K562 (cell line): ENCODE data around the gene DNASE2. TPM values are rescaled to one million over a fixed set of nuclear protein-coding genes. Genes with fewer than 3 reads are reported as not detected.

Experiments used
- BRD9 ChIP-seq: fragments of 450-650 bp; IDR thresholded peaks from 2 replicates; pipeline ENCODE4 v1.6.1; 2018; ENCODE audit warnings: low read depth; ENCODE audit not compliant: partially characterized antibody
- CBX3 ChIP-seq, 2 experiments: IDR thresholded peaks; 1 replicate in 1 of 2; 2 replicates in 1 of 2; pipeline ENCODE4 v1.6.1; 2012; ENCODE audit warnings: inconsistent platforms in 2 of 2, low read length in 2 of 2, borderline replicate concordance in 1 of 2, control low read depth in 1 of 2
- EP400 ChIP-seq: fragments of 450-650 bp; IDR thresholded peaks from 2 replicates; pipeline ENCODE4 v1.6.1; 2017; ENCODE audit warnings: antibody characterized with exemption, mild to moderate bottlenecking, moderate library complexity
- GTF2A2 ChIP-seq: IDR thresholded peaks from 2 replicates; pipeline ENCODE4 v1.6.1; 2016; ENCODE audit warnings: mild to moderate bottlenecking, missing genetic modification characterization, missing compliant biosample characterization
- HDAC2 ChIP-seq: fragments of 450-650 bp; IDR thresholded peaks from 2 replicates; pipeline ENCODE4 v1.6.1; 2016; ENCODE audit warnings: mild to moderate bottlenecking
- KDM4B ChIP-seq, 2 experiments: fragments of 450-650 bp in 1 of 2; sonication (generic) in 1 of 2; IDR thresholded peaks; 2 replicates each; pipeline ENCODE4 v1.6.1; 2016 to 2017; ENCODE audit warnings: borderline replicate concordance in 2 of 2, antibody characterized with exemption in 1 of 2, low read depth in 1 of 2, mild to moderate bottlenecking in 1 of 2
- NCOA2 ChIP-seq, 2 experiments: fragments of 450-650 bp; IDR thresholded peaks; 2 replicates each; pipeline ENCODE4 v1.6.1; 2018; ENCODE audit warnings: mild to moderate bottlenecking in 2 of 2, moderate library complexity in 1 of 2; ENCODE audit not compliant: partially characterized antibody in 2 of 2
- NCOA6 ChIP-seq: fragments of 450-650 bp; IDR thresholded peaks from 2 replicates; pipeline ENCODE4 v1.6.1; 2017; ENCODE audit warnings: mild to moderate bottlenecking
- SIN3A ChIP-seq, 2 experiments: fragments of 150-350 bp in 1 of 2; IDR thresholded peaks; 2 replicates each; pipeline ENCODE4 v1.6.1; 2011 to 2016; ENCODE audit warnings: borderline replicate concordance in 2 of 2, low read depth in 2 of 2, low read length in 2 of 2, mild to moderate bottlenecking in 2 of 2, moderate library complexity in 2 of 2; ENCODE audit not compliant: control insufficient read depth in 1 of 2
- SMAD1 ChIP-seq: fragments of 150-350 bp; IDR thresholded peaks from 2 replicates; pipeline ENCODE4 v1.6.1; 2014; ENCODE audit warnings: low read length, low read depth; ENCODE audit not compliant: partially characterized antibody
- TOE1 ChIP-seq, 2 experiments: fragments of 450-650 bp in 1 of 2; sonication (generic) in 1 of 2; formaldehyde crosslinking in 1 of 2; IDR thresholded peaks; 2 replicates each; pipeline versions ENCODE4 v1.7.1 to v1.8.0; 2016 to 2022; ENCODE audit warnings: borderline replicate concordance in 2 of 2, mild to moderate bottlenecking in 2 of 2, antibody characterized with exemption in 1 of 2, inconsistent platforms in 1 of 2, low read depth in 1 of 2, missing genetic modification reagents in 1 of 2, moderate library complexity in 1 of 2
- TRIM28 ChIP-seq: fragments of 450-650 bp; IDR thresholded peaks from 2 replicates; pipeline ENCODE4 v1.6.1; 2017
- U2AF1 ChIP-seq: fragments of 200-400 bp; formaldehyde crosslinking; optimal IDR thresholded peaks from 2 replicates; pipeline ENCODE3; 2017; ENCODE audit warnings: mild to moderate bottlenecking, low read depth, low read length, moderate library complexity
- ZNF124 ChIP-seq: sonication (generic); formaldehyde crosslinking; IDR thresholded peaks from 2 replicates; pipeline ENCODE4 v1.8.1; 2022; ENCODE audit warnings: missing genetic modification reagents
- ZNF212 ChIP-seq: fragments of 450-650 bp; formaldehyde crosslinking; IDR thresholded peaks from 2 replicates; pipeline ENCODE4 v1.4.0; 2020; ENCODE audit warnings: mild to moderate bottlenecking
- polyA plus RNA-seq, 8 experiments: library from polyadenylated mRNA; depleted of rRNA in 4 of 8; stranded (reverse) in 5 of 8; unstranded in 3 of 8; fragments of >200 nt; fragmentation: Nextera tagmentation in 2 of 8; fragmentation: Illumina TruSeq in 1 of 8; extraction: Ambion mirVana in 2 of 8; extraction: Trizol in 1 of 8; gene quantifications; 2 replicates each; pipeline versions ENCODE4 v1.2.1 to v1.2.3, GENCODE V29; 2011 to 2014; ENCODE audit warnings: inconsistent platforms in 1 of 8, missing spikeins in 1 of 8
- total RNA-seq, 7 experiments: library from RNA; depleted of rRNA in 6 of 7; stranded (reverse); fragments of >200 nt in 6 of 7; fragmentation: Illumina TruSeq in 2 of 7; extraction: Trizol in 2 of 7; gene quantifications; 2 replicates each; pipeline versions ENCODE4 v1.2.1 to v1.2.3, GENCODE V29; 2011 to 2021; ENCODE audit warnings: low replicate concordance in 1 of 7
- TF ChIP-seq, protein P1 (sequence below), 2 experiments: fragments of 450-650 bp; formaldehyde crosslinking in 1 of 2; IDR thresholded peaks; 2 replicates each; pipeline versions ENCODE4 v1.4.0 to v1.6.1; 2014 to 2020; ENCODE audit warnings: mild to moderate bottlenecking in 2 of 2, borderline replicate concordance in 1 of 2, low read depth in 1 of 2
- TF ChIP-seq, protein P2 (sequence below): sonication (generic); formaldehyde crosslinking; IDR thresholded peaks from 2 replicates; pipeline ENCODE4 v1.8.0; 2022; ENCODE audit warnings: missing genetic modification reagents, mild to moderate bottlenecking, borderline replicate concordance

Gene DNASE2
- total and polyA plus RNA-seq, 9 of the 15 experiments (the other 6 are each of a cell fraction or from before 2014, with no cell fraction given) = 4.4 to 27.0 (median 20.2) TPM

DNA sequence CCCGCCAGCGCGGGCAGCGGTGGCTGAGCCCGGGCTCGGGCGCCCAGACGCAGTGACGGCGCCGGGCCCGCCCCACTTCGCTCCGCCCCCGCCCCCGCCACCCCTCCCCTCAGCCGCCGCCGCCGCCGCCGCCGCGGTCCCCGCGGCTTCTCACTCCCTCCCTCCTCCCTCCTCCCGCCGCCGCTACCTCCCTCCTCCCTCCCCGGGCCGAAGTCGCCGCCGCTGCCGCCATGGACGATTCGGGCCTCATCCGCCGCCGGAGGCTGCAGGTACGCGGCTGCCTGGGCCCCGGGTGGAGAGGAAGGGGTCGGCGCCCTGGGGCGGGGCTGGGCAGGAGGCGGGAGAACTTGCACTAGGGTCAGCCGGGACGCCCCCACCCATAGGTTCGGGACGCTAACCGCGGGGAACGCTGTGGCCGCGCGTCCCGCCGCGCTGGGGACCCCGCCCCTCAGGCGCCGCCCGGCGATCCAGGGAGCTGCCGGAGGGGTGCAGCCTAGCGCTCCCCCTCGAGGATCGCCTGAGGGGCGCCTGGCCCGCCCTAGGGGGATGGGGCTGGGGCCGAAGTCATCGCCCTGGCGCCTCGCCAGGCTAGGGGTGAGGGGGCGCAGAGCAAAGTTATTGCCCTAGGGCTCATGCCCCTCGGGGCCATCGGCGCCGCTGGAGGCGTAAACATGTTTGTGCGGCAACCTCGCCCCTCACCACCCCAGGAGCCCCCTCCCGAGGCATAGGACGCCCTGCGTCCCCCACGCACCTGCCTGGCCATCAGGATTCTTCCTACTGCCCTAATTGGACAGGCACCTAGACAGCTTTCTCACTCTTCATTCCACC, 47.3 kb downstream of the DNASE2 start (continued):
- no peak for TF ChIP-seq SMAD1
- TF ChIP-seq TOE1 (IDR thresholded peaks at IDR 0.05; ENCODE audit: borderline replicate concordance) = no peak
- no peak for TF ChIP-seq TOE1 (CRISPR knock-in tag; IDR thresholded peaks at IDR 0.05; ENCODE audit: borderline replicate concordance, low read depth)
- no peak for TF ChIP-seq EP400
- no peak for TF ChIP-seq BRD9
- no peak for TF ChIP-seq NCOA2 (IDR thresholded peaks at IDR 0.05; ENCODE audit: partially characterized antibody in 2 of 2)
- TF ChIP-seq ZNF124 = no peak
- TF ChIP-seq U2AF1 = no peak
- TF ChIP-seq HDAC2 = no peak
- TF ChIP-seq GTF2A2 (tag) = no peak
- TF ChIP-seq, protein P1, sequence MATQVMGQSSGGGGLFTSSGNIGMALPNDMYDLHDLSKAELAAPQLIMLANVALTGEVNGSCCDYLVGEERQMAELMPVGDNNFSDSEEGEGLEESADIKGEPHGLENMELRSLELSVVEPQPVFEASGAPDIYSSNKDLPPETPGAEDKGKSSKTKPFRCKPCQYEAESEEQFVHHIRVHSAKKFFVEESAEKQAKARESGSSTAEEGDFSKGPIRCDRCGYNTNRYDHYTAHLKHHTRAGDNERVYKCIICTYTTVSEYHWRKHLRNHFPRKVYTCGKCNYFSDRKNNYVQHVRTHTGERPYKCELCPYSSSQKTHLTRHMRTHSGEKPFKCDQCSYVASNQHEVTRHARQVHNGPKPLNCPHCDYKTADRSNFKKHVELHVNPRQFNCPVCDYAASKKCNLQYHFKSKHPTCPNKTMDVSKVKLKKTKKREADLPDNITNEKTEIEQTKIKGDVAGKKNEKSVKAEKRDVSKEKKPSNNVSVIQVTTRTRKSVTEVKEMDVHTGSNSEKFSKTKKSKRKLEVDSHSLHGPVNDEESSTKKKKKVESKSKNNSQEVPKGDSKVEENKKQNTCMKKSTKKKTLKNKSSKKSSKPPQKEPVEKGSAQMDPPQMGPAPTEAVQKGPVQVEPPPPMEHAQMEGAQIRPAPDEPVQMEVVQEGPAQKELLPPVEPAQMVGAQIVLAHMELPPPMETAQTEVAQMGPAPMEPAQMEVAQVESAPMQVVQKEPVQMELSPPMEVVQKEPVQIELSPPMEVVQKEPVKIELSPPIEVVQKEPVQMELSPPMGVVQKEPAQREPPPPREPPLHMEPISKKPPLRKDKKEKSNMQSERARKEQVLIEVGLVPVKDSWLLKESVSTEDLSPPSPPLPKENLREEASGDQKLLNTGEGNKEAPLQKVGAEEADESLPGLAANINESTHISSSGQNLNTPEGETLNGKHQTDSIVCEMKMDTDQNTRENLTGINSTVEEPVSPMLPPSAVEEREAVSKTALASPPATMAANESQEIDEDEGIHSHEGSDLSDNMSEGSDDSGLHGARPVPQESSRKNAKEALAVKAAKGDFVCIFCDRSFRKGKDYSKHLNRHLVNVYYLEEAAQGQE (IDR thresholded peaks at IDR 0.05; ENCODE audit: borderline replicate concordance) = no peak
- TF ChIP-seq, protein P1 (CRISPR knock-in tag; IDR thresholded peaks at IDR 0.05; ENCODE audit: low read depth) = peak; percentile 73; the same call in 1 of the 2 replicates
- TF ChIP-seq, protein P2, sequence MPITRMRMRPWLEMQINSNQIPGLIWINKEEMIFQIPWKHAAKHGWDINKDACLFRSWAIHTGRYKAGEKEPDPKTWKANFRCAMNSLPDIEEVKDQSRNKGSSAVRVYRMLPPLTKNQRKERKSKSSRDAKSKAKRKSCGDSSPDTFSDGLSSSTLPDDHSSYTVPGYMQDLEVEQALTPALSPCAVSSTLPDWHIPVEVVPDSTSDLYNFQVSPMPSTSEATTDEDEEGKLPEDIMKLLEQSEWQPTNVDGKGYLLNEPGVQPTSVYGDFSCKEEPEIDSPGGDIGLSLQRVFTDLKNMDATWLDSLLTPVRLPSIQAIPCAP (CRISPR knock-in tag) = no peak
- no peak for TF ChIP-seq TRIM28
- no peak for TF ChIP-seq KDM4B (IDR thresholded peaks at IDR 0.05; ENCODE audit: borderline replicate concordance in 2 of 2, low read depth in 1 of 2)
- TF ChIP-seq SIN3A (IDR thresholded peaks at IDR 0.05; ENCODE audit: borderline replicate concordance in 2 of 2, control insufficient read depth in 1 of 2, low read depth in 2 of 2, low read length in 2 of 2) = no peak
- TF ChIP-seq ZNF212 = no peak
- TF ChIP-seq NCOA6 = peak; percentile 71; the same call in 1 of the 2 replicates
- TF ChIP-seq CBX3 (IDR thresholded peaks at IDR 0.05; ENCODE audit: borderline replicate concordance in 1 of 2, low read length in 2 of 2) = no peak
